ENCODE data around the gene CNPY3.

The CNPY3 gene

GRCh38 chr6:42978487-42978838 lies 49.2 kb downstream of the CNPY3 start (continued):
- no peak for TF ChIP-seq OSR2 (tag by site-specific recombination; IDR thresholded peaks at IDR 0.05)
- no peak for TF ChIP-seq ZNF473 (tag by site-specific recombination; IDR thresholded peaks at IDR 0.05)
- no peak for TF ChIP-seq ZNF791 (tag by site-specific recombination; IDR thresholded peaks at IDR 0.05)
- no peak for TF ChIP-seq ZNF701 (tag by site-specific recombination; IDR thresholded peaks at IDR 0.05)
- TF ChIP-seq ZNF202 (tag by site-specific recombination; IDR thresholded peaks at IDR 0.05; ENCODE audit: borderline replicate concordance), result no peak
- TF ChIP-seq ZSCAN16 (tag by site-specific recombination; IDR thresholded peaks at IDR 0.05), result no peak
- no peak for TF ChIP-seq ZFP3 (tag by site-specific recombination; IDR thresholded peaks at IDR 0.05; ENCODE audit: low read depth)
- peak; percentile 66; the same call in 1 of the 2 replicates for TF ChIP-seq KLF17 (tag by site-specific recombination; IDR thresholded peaks at IDR 0.05)
- no peak for TF ChIP-seq ZNF660 (tag by site-specific recombination; IDR thresholded peaks at IDR 0.05)
- TF ChIP-seq ZBTB26 (tag by site-specific recombination; optimal IDR thresholded peaks at IDR 0.05), result peak; percentile 58
- no peak for TF ChIP-seq ZNF501 (tag by site-specific recombination; IDR thresholded peaks at IDR 0.05)
- TF ChIP-seq ZFHX2 (tag by site-specific recombination; conservative IDR thresholded peaks at IDR 0.05), result peak; percentile 14; the same call in 1 of the 2 replicates
- no peak for TF ChIP-seq REPIN1 (tag by site-specific recombination; IDR thresholded peaks at IDR 0.05; ENCODE audit: low read depth)
- TF ChIP-seq ZBTB48 (tag by site-specific recombination; IDR thresholded peaks at IDR 0.05), result peak; percentile 47; the same call in 1 of the 2 replicates
- TF ChIP-seq ZNF624 (tag by site-specific recombination; IDR thresholded peaks at IDR 0.05), result no peak
- TF ChIP-seq ZNF664 (tag by site-specific recombination; IDR thresholded peaks at IDR 0.05), result no peak

GRCh38 chr6:42978839-42979522 lies 49.7 kb downstream of the CNPY3 start, which contains the start of gene PEX6:
Gene PEX6, minus strand, starts transcription at chr6:42979181. Its CDS starts 31 bp downstream, at chr6:42979150.
- ChIA-PET POLR2A (interaction anchor here (0.6 to 3.4 kb wide), 23 partner anchors 8 to 234 kb away, joined by 3 to 46 read pairs (median 4); partner anchors contain the start of genes CNPY3, CUL7, KLC4 and KLHDC3), CTCF (interaction anchor here (0.5 to 1.5 kb wide), 14 partner anchors 9 to 1360 kb away, joined by 3 to 6 read pairs (median 3); partner anchors contain the start of genes CUL7, KLC4 and MRPL2)
- H3K4me3 ChIP-seq (ENCODE audit: low read depth, low read length), result peak within 1 kb of the TSS; percentile 88
- peaks cover 5 to 12% of the 10 kb centered on the region in 2 experiments; a peak in 2 of 3 replicates for H3K36me3 ChIP-seq (ENCODE audit: control insufficient read depth in 2 of 2, insufficient read depth in 1 of 2, low read length in 2 of 2)
- no peaks in the 10 kb centered on the region for H3K9me3 ChIP-seq (ENCODE audit: control insufficient read depth, insufficient read depth, low read depth, low read length)
- H3K27ac ChIP-seq (ENCODE audit: extremely low read depth, low read depth, low read length), result peak within 1 kb of the TSS; percentile 84
- H3K4me1 ChIP-seq (ENCODE audit: control insufficient read depth, insufficient read depth, low read length), result no peaks in the 10 kb centered on the region
- TF ChIP-seq INSM2 (tag by site-specific recombination; IDR thresholded peaks at IDR 0.05) (no peak), SP3 (tag by site-specific recombination; IDR thresholded peaks at IDR 0.05) (peak; percentile 40; the same call in 1 of the 2 replicates), ZNF416 (tag by site-specific recombination; IDR thresholded peaks at IDR 0.05) (no peak), ZNF223 (tag by site-specific recombination; IDR thresholded peaks at IDR 0.05) (no peak), ZNF501 (tag by site-specific recombination; IDR thresholded peaks at IDR 0.05) (peak; percentile 83; the same call in 1 of the 2 replicates), ZNF335 (tag by site-specific recombination; conservative IDR thresholded peaks at IDR 0.05) (peak; percentile 84), ZNF629 (tag by site-specific recombination; IDR thresholded peaks at IDR 0.05) (peak; percentile 87), ZBTB10 (tag by site-specific recombination; IDR thresholded peaks at IDR 0.05) (peak; percentile 62), ZBTB11 (tag by site-specific recombination; conservative IDR thresholded peaks at IDR 0.05; ENCODE audit: low read depth) (peak; percentile 95), ZNF660 (tag by site-specific recombination; IDR thresholded peaks at IDR 0.05) (0 out of 2 replicates have a peak, but pooled peaks have one; percentile 19), ZBTB6 (tag by site-specific recombination; IDR thresholded peaks at IDR 0.05) (peak; percentile 88)
